Inferior parietal cortex (tissue), 1 donor: ENCODE measurements around the gene TEAD1.

Experiments used
- DNase-seq: peaks from one replicate; pipeline ENCODE4 v3.0.0-alpha.2; 2016; ENCODE audit errors: extremely low spot score

Gene TEAD1

DNA sequence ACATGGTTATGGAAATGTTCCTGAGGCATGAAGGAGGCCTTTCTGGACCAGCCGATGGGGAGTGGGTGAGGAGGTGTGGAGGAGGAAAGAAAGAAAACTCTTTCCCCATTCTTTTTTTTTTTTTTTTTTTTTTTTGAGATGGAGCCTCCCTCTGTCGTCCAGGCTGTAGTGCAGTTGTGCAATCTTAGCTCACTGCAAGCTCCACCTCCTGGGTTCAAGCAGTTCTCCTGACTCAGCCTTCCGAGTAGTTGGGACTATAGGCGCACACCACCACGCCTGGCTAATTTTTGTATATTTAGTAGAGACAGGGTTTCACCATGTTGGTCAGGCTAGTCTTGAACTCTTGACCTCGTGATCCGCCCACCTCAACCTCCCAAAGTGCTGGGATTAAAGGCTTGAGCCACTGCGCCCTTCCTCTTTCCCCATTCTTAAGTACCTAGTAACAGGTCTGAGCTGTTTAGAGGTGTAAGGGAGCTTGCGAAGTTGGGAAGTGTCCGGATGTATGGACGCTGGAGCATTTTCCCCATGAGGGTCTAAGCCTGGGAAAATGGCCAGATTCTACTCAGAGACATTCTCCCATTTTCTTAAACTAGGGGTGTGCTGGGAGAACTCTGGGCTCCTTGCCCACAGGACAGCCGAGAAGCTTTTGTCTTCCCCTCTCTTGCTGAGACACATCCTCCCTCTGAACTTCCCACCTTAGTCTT, 135.8 kb downstream of the TEAD1 start:
- DNase-seq, result no peak

DNA sequence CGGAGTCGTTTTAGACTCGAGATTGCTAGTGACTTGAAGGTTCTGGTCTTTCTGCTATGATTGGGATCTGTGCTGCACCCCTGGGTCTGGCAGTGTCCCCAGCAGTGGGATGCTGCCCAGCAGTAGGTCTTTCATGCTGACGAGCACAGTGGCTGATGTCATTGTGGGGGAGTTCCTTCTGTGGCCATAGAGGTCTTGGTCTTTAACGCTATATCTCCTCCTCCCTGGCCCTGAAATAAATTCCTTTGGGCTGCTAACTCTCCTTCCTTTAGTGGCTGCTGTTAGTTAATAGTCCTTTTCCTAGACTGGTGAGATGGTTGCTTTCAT, 136.3 kb downstream of the TEAD1 start:
- no peak for DNase-seq

DNA sequence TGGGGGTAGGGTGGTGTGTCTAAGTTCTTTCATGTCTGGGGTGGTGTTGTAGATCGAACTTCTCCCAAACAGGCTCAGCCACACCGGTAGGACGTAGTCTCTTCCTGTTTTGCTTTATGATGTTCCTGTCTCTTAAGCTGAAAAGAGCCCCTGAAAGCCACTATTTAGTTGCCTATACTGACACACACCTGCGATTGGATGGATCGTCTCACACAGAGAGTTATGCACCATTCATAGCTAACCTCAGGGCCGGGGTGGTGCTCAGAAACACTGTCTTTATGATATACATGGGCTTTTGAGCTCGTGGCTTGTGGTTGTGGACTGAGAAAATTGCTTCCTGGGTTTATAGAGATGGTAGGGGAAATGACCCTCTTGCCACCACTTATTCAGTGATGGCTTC, 137.6 kb downstream of the TEAD1 start:
- DNase-seq, result no peak

- no peak for DNase-seq
Measured at GRCh38 chr11:12812849-12813248, 138.6 kb downstream of the TEAD1 start.

GRCh38 chr11:12813371-12814225, 139.4 kb downstream of the TEAD1 start:
- DNase-seq, result no peak

DNA sequence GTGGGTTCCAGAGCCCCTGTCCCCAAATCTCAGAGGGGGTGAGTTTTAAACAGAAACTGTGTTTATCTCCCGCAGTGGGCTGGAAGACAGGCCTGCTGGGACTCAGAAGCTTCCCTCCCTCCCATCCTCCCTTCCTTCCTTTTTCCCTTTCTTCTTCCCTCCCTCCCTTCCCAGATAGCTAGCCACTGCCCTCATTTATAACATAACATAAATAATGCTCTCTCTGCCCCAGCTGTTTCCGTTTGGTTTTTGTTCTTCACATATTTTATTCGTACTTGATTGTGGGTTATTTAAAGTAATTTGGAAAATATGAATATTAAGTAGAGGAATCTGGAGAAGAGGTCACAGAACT, 140.9 kb downstream of the TEAD1 start:
- no peak for DNase-seq

- no peak for DNase-seq
Measured at GRCh38 chr11:12815931-12816494, 141.8 kb downstream of the TEAD1 start.

DNA sequence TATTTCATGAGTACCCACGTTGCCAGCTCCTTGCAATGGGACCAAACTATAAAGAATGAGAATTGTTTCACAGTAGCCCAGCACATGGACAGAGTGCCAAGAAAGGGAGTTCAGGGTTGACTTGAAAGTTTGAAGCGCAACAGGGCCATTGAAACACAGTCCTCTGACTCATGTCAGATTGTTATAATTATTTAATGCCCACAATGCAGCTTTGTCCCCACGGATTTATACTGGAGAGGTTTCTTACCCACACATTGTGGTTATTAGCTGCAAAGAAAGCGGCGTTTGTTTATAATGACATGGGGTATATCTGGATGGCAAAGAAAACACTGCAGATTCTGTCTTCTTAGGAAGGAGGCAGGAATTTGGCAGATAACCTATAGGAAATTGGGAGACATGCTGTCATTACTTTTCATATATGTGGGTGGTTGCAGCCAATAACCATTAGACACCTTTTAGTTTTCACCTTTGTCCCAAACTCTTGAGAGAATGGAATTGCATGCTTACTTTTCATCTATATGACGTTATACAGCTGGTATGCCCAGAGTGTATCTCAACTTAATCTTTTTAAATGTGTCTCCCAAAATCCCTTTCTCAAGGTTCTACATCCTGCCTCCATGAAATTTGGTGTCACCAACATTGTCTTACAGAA, 143.6 kb downstream of the TEAD1 start:
- no peak for DNase-seq

- no peak for DNase-seq
Measured at GRCh38 chr11:12818333-12819015, 144.3 kb downstream of the TEAD1 start.

- no peak for DNase-seq
Measured at GRCh38 chr11:12822392-12823022, 148.3 kb downstream of the TEAD1 start.

DNA sequence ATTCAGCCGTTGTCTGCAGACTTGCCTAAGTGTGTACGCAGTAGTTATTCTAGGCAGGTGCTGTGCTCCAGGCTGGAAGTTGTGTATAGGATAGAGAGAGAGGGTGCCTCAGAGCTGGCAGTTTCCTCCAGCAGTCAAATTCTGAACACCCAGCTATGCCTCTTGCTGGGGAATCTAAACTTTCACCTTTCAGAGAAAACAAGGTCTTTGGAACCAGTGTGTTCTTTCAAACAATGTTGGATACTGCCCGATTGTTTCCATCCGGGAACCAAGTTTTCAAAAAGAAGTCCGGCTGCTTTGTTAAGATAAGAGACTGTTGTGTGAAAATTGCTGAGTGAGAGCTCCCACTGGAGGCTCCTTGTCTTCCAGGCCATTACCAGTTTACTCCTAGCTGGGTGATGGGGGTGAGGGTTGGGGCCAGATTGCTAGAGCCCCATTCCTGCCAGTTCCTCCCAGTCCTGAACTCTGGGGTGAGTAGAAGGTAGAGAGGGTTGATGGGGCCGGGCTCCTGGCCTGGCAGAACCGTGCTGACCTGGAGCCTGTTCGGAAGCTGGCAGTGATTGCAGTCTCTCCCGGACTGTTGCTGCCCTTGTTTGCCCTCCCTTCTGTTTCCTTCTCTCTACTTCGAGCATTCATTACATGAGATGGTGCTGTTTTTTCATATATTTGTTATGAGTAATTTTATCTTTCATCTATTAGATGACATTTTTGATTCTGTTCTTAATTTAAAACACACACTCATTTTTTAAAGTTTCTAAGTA, 150.2 kb downstream of the TEAD1 start:
- no peak for DNase-seq

DNA sequence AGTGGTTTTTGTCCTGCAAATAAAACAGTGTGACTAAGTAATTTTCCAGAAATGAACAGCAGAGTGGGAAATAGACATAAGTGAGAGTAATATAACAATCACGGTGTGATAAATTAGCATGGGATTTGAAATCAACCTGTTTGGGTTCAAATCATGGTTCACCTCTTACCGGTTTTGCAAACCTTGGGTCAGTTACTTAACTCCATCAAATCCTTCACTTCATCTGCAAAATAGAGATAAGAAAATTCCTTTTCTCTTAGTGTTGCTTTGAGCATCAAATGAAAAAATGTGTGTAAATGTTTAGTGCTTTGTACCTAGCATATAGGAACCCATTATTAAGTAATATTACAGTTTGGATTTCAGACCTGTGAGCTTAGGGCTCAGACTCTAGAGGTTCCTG, 152.2 kb downstream of the TEAD1 start:
- DNase-seq, result no peak

DNA sequence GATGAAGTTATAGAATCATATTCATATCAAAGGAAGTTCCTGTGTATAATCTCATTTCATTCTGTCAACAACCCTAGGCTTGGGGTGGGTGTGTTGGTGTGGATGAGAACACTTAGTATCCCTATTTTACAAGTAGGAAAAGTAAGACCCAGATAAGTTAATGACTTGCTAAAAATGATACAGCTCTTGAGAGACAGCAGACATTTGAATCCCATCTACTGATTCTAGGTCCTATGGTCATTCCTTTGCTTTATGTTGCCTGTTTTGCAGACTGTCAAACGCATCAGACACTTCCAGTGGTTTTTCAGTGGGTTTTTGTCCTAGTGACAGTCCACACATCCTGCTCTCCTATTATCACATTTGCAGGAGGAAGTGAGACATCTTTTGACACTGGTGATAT, 153.1 kb downstream of the TEAD1 start:
- DNase-seq, result no peak

- peak; percentile 63 for DNase-seq
Measured at GRCh38 chr11:12827929-12828812, 153.9 kb downstream of the TEAD1 start.

- DNase-seq, result no peak
Measured at GRCh38 chr11:12829131-12829530, 154.9 kb downstream of the TEAD1 start.

- no peak for DNase-seq
Measured at GRCh38 chr11:12829540-12830314, 155.5 kb downstream of the TEAD1 start.

DNA sequence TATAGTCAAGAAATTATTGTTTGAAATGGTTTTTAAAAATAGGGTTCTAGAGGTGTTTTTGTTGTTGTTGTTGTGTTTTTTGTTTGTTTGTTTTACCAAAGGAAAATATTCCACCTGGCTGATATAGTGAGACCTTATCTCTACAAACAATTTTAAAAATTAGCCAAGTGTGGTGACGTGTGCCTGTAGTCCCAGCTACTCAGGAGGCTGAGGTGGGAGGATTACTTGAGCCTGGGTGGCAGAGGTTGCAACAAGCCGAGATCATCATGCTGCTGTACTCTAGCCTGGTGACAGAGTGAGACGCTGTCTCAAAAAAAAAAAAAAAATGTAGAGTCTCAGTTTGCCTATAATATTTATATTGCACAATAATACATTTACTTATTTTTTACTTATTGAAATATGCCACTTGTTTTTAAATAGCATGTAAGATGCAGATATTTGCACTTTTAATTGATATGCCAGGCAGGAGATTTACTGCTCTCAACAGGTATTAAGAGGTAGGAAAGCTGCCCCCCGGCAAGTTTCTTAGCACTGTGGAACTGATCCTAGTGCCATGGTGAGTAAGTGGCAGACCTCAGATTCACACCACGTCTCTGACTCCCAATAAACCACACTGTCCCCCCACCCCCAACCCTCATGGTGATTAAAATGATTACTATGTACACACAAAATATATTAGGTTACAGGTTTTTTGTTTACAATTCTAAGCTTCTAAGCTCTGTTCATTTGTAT, 157.4 kb downstream of the TEAD1 start:
- no peak for DNase-seq

GRCh38 chr11:12832480-12833224, 158.4 kb downstream of the TEAD1 start:
- no peak for DNase-seq
